Nephron progenitor cell (in vitro differentiated cells): Measurements from ENCODE around the gene ZBTB47.

ENCODE experiments used
- DNase-seq: peaks from one replicate; pipeline ENCODE4 v3.0.0; 2021
- H3K27ac Mint-ChIP-seq: 2 replicates; pipeline ENCODE4 v1.8.0; 2021; ENCODE audit warnings: mild to moderate bottlenecking, moderate library complexity, mixed read lengths
- H3K27me3 Mint-ChIP-seq: 2 replicates; pipeline ENCODE4 v1.8.0; 2021; ENCODE audit warnings: mild to moderate bottlenecking, low read depth, mixed read lengths; ENCODE audit not compliant: poor library complexity
- H3K36me3 Mint-ChIP-seq: 2 replicates; pipeline ENCODE4 v1.8.0; 2021; ENCODE audit warnings: low read depth, mixed read lengths
- H3K4me1 Mint-ChIP-seq: 2 replicates; pipeline ENCODE4 v1.8.0; 2021; ENCODE audit warnings: mixed read lengths
- H3K4me3 Mint-ChIP-seq: 2 replicates; pipeline ENCODE4 v1.8.0; 2021; ENCODE audit warnings: mild to moderate bottlenecking, moderate library complexity, mixed read lengths
- H3K9me3 Mint-ChIP-seq: 2 replicates; pipeline ENCODE4 v1.8.0; 2021; ENCODE audit warnings: mild to moderate bottlenecking, moderate library complexity, mixed read lengths
- TF ChIP-seq, protein P1 (sequence below): fragments of 200-600 bp; sonication (generic); IDR thresholded peaks from 2 replicates; pipeline ENCODE4 v1.5.0; 2021; ENCODE audit warnings: antibody characterized with exemption

The ZBTB47 gene

DNA sequence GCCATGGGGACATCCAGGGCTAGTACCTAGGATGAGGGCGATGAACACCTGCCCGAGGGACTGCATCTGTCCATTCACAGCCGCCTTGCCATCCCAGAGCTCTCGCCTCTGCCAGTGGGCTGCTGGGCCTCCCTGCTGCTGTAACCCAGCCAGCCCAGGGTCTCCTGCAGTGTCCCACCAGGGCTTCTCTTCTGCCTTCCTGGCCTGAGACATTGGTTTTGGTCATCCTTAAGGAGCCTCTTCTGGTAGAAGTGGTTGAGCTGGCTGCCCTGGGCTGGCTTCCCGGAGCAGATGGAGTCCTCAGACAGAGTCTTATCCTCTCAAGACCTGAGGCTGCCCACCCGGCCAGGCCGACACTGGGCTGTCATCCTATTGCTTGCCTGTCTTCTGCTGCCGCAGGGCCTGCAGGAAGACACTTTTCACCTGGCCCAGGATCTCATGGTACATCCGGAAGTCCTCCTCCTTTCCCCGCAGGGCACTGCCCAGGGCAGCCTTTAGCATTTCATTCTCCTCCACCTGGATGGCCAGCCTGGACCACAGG lies 55.2 kb downstream of the ZBTB47 start:
- H3K4me1 Mint-ChIP-seq, result no peaks in the 10 kb centered on the region
- TF ChIP-seq, protein P1, sequence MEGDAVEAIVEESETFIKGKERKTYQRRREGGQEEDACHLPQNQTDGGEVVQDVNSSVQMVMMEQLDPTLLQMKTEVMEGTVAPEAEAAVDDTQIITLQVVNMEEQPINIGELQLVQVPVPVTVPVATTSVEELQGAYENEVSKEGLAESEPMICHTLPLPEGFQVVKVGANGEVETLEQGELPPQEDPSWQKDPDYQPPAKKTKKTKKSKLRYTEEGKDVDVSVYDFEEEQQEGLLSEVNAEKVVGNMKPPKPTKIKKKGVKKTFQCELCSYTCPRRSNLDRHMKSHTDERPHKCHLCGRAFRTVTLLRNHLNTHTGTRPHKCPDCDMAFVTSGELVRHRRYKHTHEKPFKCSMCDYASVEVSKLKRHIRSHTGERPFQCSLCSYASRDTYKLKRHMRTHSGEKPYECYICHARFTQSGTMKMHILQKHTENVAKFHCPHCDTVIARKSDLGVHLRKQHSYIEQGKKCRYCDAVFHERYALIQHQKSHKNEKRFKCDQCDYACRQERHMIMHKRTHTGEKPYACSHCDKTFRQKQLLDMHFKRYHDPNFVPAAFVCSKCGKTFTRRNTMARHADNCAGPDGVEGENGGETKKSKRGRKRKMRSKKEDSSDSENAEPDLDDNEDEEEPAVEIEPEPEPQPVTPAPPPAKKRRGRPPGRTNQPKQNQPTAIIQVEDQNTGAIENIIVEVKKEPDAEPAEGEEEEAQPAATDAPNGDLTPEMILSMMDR, result no peak
- DNase-seq, result no peak
- no peaks in the 10 kb centered on the region for H3K9me3 Mint-ChIP-seq
- H3K4me3 Mint-ChIP-seq, result no peak overlapping the region
- no peaks in the 10 kb centered on the region for H3K36me3 Mint-ChIP-seq
- H3K27ac Mint-ChIP-seq, result no peak overlapping the region
- peaks cover 15% of the 10 kb centered on the region for H3K27me3 Mint-ChIP-seq

DNA sequence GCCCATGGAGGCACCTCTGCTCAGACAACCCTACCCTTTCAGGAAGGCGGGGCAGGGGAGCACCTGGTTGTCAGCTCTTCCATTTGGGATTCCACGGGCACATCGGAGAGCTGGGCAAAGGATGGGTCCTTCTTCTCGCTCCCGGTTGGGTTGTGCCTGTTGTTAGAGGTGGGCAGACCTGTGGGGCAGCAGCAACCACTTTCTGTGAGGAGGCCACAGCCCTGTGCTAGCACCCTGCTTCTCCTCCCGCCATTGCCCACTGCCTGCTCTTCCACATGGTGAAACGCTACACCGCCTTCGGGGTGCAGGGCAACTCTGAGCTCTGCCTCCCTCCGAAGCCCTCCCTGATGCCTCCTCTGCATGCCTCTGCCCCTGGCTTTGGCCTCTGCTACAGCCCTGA lies 56.1 kb downstream of the ZBTB47 start:
- H3K4me1 Mint-ChIP-seq, result no peaks in the 10 kb centered on the region
- H3K27ac Mint-ChIP-seq, result no peak overlapping the region
- H3K36me3 Mint-ChIP-seq, result no peaks in the 10 kb centered on the region
- DNase-seq, result no peak
- H3K9me3 Mint-ChIP-seq, result no peaks in the 10 kb centered on the region
- H3K27me3 Mint-ChIP-seq, result peaks cover 15% of the 10 kb centered on the region
- TF ChIP-seq, protein P1, result no peak
- no peak overlapping the region for H3K4me3 Mint-ChIP-seq

DNA sequence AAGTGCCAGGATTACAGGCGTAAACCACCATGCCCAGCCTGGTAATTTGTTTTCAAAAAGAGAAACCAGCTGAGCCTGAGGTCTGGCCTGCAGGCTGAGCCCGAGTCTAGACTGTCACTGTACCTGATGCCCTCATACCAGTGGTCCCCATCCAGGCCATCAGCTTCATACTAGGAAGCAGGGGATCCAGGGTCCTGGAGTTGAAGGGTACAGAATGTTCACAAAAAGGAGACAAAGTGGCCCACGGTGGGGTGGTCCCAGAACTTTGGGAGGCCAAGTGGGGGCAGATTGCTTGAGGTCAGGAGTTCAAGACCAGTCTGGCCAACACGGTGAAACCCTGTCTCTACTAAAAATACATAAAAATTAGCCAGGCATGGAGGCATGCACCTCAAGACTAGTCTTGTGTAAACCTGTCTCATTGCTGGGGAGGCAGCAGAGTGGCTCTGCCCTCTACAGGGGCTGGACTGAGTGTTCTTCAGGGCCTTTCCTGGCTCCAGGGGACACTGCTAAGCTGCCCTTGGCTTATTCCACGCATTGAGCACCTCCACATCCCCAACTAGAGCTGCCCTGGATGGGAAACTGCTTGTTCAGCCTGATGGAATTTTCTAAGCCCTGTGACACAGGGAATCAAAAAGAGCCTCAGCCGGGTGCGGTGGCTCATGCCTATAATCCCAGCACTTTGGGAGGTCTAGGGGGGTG lies 57.0 kb downstream of the ZBTB47 start:
- Mint-ChIP-seq H3K4me3 (no peak overlapping the region), H3K27ac (no peak overlapping the region), H3K9me3 (no peaks in the 10 kb centered on the region), H3K36me3 (no peaks in the 10 kb centered on the region), H3K4me1 (no peaks in the 10 kb centered on the region), H3K27me3 (peaks cover 12% of the 10 kb centered on the region)
- no peak for DNase-seq
- TF ChIP-seq, protein P1, result no peak

DNA sequence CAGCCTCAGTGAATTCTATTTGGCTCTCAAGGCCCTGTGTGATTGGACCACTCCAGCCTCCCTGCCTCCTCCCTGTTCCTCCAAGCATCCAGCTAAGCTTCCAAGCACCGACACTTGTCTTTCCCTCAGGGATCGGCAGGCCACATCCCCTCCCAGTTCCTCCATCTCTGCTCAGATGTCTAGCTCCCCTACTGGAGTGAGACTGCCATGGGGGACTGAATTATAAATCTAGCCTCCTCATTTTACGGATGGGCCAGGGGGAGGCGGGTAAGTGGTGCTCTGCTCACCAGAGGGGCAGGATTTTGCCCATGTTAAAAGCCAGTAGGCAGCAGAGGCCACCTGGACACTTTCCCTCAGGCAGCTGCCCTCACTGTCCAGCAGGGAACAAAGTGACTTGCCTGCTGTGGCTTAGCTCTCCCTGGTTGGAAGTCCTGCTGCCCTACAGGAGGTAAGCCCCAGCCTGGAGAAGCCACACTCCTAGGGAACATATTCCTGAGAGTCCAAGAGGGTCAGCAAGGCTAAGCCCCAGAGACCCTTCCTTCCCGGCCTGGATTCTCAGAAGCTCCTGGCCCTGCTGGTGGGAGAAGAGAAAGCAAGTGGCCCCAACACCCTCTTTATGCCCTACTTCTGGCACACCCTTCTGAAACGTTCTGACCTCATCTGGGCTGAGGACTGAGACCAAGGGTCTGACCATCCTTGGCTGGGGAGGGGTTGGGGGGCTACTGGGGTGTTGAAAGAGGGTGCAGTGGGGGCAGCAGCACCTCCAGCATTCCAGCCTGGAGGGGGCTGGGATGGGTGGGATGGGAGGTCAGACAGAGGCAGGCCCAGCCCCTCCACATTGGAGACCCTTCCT lies 58.2 kb downstream of the ZBTB47 start:
- TF ChIP-seq, protein P1, result no peak
- H3K9me3 Mint-ChIP-seq, result no peaks in the 10 kb centered on the region
- H3K27ac Mint-ChIP-seq, result no peak overlapping the region
- no peaks in the 10 kb centered on the region for H3K4me1 Mint-ChIP-seq
- H3K36me3 Mint-ChIP-seq, result no peaks in the 10 kb centered on the region
- no peak for DNase-seq
- H3K27me3 Mint-ChIP-seq, result peaks cover 8% of the 10 kb centered on the region
- no peak overlapping the region for H3K4me3 Mint-ChIP-seq

DNA sequence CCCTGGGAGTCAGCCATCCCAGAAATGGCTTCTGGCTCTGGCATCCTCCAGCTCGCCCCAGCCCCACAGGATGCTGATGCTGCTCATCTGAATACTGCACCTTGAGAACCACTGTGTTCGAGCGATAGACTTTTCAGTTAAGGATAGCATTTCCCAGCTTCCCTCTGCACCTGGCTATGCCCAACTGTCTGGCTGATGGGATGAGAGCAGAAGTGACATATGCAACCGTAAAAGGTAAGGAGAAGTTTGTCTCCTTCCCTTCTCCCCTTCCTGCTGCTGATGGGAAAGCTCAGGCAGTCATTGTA lies 58.8 kb downstream of the ZBTB47 start:
- Mint-ChIP-seq H3K4me3 (no peak overlapping the region), H3K27ac (no peak overlapping the region), H3K9me3 (no peaks in the 10 kb centered on the region), H3K27me3 (peaks cover 9% of the 10 kb centered on the region), H3K4me1 (no peaks in the 10 kb centered on the region), H3K36me3 (no peaks in the 10 kb centered on the region)
- TF ChIP-seq, protein P1, result no peak
- no peak for DNase-seq
